ENCODE data around the gene ELOVL7.

DNA sequence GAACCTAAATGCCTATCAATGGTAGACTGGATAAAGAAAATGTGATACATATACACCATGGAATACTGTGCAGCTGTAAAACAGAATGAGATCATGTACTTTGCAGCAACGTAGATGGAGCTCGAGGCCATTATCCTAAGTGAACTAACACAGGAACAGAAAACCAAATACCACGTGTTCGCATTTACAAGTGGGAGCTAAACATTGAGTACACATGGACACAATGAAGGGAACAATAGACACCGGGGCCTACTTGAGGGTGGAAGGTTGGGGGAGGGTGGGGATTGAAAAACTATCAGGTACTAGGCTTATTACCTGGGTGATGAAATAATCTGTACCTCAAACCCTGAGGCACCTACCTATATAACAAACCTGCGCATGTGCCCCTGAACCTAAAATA is 121.7 kb downstream of the ELOVL7 start:
- TF ChIP-seq POLR2A (IDR thresholded peaks at IDR 0.05; ENCODE audit: low read depth) (no peak), EP300 (IDR thresholded peaks at IDR 0.05) (no peak), POLR2AphosphoS5 (IDR thresholded peaks at IDR 0.05) (no peak)
- TF ChIP-seq, protein P1, sequence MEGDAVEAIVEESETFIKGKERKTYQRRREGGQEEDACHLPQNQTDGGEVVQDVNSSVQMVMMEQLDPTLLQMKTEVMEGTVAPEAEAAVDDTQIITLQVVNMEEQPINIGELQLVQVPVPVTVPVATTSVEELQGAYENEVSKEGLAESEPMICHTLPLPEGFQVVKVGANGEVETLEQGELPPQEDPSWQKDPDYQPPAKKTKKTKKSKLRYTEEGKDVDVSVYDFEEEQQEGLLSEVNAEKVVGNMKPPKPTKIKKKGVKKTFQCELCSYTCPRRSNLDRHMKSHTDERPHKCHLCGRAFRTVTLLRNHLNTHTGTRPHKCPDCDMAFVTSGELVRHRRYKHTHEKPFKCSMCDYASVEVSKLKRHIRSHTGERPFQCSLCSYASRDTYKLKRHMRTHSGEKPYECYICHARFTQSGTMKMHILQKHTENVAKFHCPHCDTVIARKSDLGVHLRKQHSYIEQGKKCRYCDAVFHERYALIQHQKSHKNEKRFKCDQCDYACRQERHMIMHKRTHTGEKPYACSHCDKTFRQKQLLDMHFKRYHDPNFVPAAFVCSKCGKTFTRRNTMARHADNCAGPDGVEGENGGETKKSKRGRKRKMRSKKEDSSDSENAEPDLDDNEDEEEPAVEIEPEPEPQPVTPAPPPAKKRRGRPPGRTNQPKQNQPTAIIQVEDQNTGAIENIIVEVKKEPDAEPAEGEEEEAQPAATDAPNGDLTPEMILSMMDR (IDR thresholded peaks at IDR 0.05): no peak

Measured in esophagus muscularis mucosa (tissue), 4 donors.